Femur (tissue), 1 donor: ENCODE results near the gene ZNF628.
"Not testable (repeated sequence)": the region's sequence is repeated elsewhere in the genome, so short reads cannot be mapped to it uniquely, and the experiment has no call there.

Source experiments
- DNase-seq: peaks from one replicate; pipeline ENCODE4 v3.0.0-alpha.2; 2017

Gene ZNF628

DNA sequence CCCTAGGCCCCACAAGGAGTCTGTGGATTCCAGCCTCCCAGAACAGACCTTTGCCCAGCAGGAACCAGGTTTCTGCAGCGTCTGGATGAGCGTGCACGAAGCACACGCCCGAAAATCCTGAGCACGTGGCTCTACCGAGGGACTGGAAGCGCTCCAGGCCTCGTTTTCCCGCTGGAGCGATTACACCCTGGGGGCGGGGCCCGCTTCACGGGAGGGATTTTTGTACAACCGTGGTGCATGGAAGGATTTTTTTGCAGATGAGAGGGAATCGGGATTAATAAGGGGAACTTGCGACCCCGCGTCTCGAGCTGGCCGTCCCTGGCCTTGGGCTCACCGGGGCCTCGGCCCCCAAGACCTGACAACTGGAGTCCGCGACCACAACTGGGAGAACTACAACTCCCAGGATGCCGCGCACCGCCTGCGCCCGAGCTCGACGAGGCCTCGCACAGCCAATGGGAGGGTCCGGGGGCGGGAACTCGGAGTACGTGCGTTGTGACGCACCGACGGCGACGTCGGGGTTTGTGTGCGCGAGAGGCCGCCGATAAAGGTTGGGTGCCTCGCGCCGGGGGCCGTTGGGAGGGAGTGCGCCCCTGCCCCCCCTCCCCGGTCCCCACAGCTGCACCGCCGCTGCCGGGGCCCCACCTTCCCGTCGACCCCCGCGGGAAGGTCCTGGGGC lies at the start of gene ZNF628:
Gene ZNF628 (plus strand): TSS at position 518 of the 676 bp plus-strand sequence. CDS start 3,294 bp downstream, outside the sequence.
- peak; percentile 99 for DNase-seq

DNA sequence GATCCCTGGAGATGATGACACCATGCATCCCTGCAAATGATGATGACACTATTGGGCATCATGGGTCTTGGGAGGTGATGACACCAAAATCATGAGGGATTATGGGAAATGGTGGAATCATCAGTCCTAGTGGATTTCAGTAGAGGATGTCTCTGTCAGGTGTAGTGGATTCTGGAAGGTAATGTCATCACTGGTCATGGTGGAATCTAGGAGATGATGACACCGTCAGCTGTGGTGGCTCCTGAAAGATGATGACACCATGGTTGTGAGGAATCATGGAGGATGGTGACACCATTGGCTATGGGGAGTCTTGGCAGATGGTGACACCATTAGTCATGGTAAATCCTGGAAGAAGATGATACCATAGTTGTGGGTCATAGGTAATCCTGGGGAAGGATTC lies 45.2 kb upstream of the ZNF628 start:
- no peak for DNase-seq

DNA sequence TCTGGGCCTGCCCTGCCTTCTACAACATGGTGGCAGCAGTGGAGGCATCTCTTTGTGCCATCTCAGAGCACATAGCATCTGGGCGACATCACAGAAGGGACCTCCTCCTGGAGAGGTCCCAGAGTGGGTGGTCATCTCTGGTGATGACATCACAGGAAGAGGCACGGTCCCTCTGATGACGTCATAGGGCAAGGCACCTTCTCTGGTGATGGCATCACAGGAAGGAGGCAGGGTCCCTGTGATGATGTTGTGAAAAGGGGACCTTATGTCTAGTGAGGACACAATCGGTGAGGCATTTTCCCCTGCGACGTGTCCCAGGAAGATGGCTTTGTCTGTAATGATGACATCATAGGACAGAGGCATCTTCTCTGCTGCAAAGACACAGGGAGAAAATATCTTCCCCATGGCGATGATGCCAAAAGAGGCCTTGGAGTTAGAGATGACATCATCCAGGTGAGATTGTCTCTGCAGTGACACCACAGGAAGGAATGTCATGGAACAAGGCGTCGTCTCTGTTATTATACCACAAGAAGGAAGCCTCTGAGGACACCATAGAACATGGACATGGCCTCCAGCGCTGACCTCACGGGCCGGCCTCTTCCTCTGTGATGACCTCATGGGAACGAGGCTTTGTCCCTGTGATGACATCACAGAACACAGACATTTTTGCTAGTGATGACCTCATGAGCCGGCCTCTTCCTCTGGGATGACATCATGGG lies 44.0 kb upstream of the ZNF628 start:
- DNase-seq, result no peak

DNA sequence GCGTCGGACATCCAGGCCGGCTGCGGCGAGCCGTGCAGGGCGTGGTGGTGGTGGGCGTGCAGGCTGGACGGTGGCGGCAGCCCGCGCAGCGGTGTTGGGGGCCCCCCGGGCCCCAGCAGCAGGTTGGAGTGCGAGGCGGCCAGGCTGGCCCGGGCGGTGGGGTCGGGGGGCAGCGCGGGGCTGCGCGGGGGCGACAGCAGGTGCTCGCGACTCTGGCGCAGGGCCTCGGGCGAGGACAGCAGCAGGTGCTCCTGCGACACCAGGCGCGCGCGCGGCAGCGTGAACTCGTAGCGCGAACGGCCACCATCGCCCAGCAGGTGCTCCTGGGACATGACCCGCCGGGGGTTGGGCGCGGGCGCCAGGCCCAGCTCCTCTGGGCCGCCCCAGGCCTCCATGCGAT lies 43.1 kb upstream of the ZNF628 start:
- DNase-seq, result no peak

DNA sequence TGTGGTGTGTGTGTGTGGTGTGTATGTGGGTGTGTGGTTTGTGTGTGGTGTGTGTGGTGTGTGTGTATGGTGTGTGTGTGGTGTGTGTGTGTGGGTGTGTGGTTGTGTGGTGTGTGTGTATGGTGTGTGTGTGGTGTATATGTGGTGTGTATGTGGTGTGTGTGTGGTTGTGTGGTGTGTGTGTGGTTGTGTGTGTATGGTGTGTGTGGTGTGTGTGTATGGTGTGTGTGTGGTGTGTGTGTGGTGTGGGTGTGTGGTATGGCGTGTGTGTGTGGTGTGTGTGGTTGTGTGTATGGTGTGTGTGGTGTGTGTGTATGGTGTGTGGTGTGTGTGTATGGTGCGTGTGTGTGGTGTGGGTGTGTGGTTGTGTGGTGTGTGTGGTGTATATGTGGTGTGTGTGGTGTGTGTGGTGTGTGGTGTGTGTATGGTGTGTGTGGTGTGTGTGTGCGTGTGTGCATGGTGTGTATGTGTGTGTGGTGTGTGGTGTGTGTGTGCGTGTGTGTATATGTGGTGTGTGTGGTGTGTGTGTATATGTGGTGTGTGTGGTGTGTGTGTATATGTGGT lies 42.0 kb upstream of the ZNF628 start:
- no peak for DNase-seq

DNA sequence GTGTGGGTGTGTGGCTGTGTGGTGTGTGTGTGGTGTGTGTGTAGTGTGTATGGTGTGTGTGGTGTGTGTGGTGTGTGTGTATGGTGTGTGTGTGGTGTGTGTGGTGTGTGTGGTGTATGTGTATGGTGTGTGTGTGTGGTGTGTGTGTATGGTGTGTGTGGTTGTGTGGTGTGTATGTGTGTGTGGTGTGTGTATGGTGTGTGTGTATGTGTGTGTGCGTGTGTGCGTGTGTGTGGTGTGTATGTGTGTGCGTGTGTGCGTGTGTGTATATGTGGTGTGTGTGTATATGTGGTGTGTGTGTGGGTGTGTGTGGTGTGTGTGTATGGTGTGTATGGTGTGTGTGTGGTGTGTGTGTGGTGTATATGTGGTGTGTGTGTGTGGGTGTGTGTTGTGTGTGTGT lies 41.4 kb upstream of the ZNF628 start:
- DNase-seq, result no peak

DNA sequence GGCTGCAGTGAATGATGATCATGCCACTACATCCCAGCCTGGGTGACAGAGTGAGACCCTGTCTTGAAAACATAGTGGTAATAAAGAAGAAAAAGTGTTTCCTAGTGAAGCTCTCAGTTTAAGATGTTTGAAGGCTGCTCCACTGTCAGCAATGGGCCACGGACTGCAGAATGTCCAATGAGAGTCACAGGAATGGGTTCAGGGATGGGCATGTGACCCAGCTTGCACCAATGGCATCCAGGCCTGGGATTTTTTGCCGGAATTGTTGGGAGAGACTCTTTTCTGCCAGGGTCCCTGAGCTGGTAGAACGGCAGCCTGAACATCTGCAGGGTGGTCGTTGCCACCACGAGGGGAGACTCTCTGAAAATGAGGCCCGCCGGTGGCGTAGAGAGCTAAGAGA lies 39.6 kb upstream of the ZNF628 start:
- DNase-seq, result no peak

DNA sequence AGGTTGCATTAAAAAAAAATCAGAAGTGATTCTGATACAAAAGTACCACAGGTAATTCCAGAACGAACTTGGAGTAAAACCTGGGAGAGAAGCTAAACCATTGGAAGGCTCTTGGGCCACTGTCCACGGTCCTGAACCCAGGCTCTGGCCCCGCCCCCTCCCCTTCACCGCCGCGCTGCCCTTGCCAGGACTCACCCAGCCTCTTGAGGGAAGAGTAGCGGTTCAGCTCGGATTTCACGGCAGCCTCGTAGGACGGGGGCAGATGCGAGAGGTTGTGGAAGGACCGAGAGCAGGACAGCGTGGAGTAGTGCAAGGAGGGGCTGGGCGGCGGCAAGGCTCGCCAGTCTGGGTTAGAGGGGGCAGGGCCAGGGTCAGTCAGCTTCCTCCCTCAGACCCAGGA lies 39.0 kb upstream of the ZNF628 start:
- peak; percentile 81 for DNase-seq

DNA sequence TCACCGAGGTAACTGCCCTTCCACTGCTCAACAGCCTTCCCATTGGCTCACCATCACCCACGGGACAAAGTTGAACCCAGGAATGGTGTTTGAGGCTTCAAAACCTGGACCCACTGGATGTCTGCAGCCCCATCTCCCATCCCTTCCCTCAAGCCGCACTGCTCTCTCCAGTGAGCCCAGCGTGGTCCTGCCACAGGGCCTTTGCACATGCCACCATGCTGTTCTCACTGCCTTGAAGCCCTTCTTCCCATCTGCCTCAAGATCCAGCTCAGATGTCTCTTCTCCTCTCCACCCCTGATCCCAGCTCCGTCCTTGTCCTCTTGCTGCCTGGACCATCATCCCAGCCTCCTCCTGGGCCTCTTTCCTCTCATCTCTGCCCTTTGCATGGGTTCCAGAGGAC lies 37.4 kb upstream of the ZNF628 start:
- DNase-seq, result no peak

DNA sequence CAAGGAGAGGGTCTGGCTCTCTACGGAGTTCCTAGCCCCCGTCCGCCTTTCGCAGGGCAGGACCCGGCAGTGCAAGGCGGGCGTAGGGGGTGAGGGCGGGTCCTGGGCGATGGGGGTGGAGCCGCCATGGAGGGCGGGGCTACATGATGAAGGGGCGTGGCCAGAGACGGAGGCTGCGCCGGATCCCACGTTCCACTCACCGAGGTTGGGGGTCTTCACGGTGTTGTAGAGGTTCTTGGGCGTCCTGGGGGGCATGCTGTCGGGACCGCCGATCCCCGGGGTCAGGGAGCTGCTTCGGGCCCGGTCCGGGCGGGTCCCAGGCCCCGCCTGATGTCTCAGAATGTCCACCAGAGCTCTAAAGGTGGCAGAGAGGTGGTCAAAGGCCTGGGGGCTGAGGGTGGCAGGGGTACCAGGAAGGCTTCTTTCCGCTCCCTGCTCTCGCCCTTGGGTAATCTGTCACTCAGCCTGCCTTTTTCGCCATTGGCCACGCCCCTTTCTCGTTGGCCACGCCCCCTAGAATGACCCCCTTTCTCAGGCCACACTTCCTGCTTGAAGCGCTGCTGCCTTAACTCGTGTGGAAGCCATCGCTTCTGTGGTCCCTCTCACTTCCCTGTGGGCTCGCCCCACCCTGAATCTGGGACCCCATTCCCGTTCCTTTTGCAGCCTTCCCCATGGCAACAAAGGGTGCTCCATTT lies 35.9 kb upstream of the ZNF628 start:
- DNase-seq, result no peak

DNA sequence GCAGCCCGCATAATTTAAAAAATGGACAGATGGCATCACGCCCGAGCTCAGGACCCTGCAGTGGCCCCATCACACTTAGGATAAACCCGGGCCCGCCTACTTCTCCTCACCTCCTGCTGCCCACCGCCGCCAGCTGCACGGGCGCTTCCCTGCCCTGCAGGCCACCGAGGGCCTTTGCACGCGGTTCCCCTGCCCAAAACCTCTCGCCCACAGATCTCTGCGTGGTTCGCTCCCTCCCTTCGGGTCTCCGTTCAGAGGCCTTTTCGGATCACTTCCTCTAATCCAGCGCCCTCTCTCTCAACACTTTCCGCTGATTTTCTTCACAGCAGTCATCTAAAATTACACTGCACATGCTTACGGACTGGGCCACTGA lies 35.1 kb upstream of the ZNF628 start:
- DNase-seq, result no peak

DNA sequence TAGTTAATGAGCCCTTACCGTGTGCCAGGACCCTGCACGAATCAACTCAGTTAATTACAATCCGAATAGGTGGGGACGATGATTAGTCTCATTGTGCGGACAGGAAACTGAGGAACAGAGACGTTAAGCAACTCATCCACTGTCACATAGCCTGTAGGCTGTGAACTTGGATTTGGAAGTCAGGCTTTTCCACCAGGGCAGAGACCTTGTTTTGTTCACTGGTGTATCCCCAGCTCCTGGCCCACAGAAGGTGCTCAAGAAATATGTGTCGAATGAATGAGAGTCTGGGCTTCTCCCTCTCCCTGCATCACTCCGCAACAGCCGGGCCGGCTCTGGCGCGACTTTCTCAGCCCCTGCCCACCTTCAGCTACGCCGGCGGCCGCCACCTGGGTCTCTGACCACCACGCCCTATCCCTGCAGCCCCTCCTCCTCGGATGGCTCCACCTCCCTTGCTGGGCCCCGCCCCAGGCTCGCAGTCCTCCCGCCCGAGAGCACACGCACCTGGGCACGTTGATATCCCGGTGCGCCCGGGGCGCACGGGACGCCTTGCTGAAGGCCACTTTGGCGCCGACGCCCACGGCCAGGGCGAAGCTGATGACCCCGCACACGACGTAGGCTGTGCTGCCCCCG lies 34.6 kb upstream of the ZNF628 start:
- no peak for DNase-seq

DNA sequence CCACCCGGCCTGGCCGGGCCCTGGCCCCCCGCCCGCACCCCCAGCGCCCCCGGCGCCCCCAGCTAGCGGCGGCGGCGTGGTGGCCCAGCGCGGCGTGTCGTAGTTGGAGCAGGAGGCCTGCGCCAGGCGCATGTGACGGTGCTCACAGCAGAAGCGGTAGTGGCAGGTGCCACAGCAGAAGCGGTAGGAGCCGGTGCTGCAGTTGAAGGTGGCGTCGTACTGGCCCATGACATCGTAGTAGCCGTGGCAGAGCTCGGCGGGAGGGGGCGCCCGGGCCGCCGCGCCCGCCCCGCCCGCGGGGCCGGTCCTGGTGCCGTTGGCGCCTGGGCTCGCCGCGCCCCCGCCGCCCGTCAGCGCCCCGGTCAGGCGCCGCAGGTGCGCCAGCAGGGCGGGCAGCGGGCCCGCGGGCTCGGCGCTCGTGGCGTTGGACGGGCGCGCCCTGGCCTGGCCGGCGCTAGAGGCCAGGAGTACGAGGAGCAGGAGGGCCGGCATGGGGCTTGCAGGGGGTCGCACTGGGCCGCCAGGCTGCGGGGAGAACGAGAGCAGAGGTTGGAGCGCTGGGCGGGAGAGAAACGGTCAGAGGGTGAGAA lies 34.0 kb upstream of the ZNF628 start:
- no peak for DNase-seq

DNA sequence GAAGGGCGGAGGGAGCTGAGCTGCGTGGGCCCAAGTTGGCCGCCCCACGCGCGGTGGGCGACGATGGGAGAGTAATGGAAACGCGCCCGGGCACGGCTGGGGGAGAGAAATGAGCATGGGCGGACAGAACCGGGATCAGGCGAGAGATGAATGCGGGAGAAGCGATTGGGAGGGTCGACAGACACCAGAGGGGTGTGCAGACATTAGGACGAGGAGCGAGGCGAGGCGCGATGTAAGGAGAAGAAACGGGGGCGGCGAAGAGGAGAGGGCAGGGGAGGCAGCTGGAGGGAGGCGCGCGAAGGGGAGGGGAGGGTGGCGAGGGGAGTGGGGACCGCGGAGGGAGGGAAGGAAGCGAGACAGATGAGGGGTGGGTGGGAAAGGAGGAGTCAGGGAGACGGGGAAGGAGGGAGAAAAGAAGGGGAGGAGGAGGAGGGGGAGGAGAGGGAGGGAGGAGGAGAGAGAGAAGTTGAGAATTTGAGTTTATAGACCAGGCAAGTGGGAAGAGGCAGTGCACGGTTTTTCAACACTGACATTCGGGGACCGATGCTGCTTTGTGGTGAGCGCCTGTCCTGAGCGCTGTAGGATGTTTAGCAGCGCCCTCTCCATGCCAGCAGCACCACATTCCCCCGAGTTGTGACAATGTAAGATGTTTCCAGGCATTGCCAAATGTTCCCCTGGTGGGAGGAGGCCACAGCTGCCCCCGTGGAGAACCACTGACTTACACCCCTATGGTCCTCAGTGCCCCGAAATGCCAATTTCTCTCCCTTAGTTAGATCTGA lies 33.2 kb upstream of the ZNF628 start, which contains the start of gene SHISA7:
Gene SHISA7 (minus strand): TSS at position 256 of the 779 bp plus-strand sequence. CDS start 437 bp downstream, outside the sequence.
- no peak for DNase-seq

DNA sequence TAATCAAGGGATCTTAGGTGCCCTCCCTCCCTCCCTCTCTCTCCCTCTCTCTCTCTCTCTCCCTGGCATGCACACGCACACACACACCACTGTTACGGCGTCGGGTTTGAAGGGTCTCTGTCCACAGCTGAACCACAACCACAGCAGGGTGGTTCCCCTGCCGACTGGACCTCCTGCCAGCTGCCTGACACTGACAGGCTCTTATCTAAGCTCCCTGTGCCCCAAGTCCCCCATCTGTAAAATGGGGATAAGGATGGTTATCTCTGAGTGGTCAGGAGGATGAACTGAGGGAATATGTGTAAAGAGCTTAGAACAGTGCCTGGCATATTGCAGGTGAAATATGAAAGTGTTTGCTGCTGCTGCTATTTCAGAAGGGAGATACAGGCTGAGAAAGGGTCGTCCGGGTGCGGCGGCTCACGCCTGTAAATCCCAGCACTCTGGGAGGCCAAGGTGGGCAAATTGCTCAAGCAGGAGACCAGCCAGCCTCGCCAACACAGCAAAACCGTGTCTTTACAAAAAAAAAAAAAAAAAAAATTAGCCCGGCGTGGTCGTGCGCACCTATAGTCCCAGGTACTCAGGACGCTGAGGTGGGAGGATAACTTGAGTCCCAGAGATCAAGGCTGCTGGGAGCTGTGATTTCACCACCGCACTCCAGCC lies 32.5 kb upstream of the ZNF628 start:
- no peak for DNase-seq

DNA sequence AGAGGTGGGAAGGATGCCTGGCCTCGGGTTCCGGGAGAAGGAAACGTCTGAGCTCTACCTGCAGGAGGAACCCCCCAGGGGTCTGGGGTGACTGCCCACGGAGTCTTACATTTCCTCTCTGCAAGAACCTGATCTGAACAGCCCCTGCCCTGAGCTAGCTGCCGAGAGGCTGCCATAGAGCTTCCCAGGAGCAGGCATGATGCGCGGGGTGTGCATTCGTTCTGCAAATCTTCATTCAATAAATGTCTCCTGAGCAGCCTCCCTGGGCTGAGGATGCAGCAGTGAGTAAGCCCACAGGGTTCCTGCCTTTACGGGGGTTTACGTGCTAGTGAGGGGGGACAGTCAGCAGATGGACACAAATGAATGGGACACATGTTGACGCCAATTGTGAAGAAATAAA lies 31.8 kb upstream of the ZNF628 start:
- DNase-seq, result no peak

DNA sequence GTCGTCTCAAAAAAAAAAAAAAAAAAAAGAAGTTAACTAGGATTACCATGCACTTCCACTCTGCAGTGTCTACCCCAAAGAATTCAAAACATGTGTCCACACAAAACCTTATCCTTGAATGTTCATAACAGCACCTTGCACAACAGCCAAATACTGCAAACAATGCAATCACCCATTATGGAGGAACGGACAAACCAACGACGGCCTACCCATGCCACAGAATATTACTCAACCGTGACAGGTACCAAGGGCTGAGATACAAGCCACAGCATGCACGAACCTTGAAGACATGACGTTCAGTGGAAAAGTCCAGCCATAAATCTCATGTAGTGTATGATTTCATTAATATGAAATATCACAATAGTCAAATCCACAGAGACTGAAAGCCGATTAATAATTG lies 30.4 kb upstream of the ZNF628 start:
- DNase-seq, result no peak

DNA sequence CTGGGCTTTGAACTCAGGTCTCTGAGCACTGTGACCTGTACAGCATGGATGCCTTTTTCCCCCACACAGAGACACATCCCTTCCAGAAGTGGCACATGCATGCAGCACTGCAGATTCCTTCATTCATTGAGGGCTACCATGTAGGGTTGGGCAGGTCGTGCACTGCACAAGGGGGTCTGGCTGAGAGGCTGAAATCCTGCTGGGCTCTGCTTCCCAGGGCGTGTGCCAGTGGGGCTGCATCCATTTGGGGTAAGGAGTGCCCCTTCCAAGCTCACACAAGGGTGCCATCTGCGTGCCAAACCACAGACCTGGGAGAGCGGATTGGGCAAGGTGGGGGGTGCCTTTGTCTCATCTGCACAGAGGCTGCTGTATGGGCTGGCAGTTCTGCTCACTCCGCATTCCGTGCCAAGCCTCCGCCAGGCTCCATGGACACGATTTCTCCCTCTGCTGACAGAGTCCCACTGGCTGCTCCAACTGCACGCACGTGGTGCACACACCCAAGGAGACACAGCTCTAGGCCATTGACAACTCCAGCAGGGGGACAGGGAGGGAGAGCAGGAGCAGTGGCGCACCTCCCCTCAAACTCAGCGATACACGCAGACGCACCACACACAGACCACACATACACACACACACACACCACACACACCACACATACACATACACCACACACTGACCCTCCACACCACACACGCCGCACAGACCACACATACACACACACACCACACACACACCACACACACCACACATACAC lies 28.8 kb upstream of the ZNF628 start:
- no peak for DNase-seq

DNA sequence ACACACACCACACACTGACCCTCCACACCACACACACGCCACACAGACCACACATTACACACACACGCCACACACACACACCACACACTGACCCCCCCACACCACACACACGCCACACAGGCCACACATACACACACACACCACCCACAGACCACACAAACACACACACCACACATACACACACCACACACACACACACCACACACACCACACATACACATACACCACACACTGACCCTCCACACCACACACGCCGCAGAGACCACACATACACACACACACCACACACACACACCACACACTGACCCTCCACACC lies 28.3 kb upstream of the ZNF628 start:
- not testable (repeated sequence) for DNase-seq

DNA sequence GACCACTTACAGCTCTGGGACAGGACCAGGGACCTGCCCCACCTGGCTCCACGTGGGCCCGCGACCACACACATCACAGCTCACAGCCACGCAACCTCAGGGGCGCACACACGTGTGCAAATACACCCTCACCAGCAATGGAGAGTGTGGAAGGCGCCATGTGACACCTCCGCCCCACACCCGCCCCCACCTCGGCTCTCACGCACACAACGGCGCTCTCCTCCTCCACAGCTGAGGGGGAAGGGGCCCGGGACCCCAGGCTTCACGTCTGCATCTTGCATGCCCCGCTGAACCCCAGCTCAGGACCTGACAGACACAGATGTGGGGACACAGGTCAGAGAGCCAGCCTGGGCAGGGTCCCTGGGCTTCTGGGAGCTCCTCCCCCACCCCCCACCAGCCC lies 26.9 kb upstream of the ZNF628 start:
- DNase-seq, result no peak
